ENCODE measurements around the gene PRR23E.

PRR23E gene

GRCh38 chr3:127220497-127220896 is 27.6 kb downstream of the PRR23E start:
- DNase-seq (ENCODE audit: low spot score in 2 of 2) = peak in 1 of 2 donors; percentile 13
- no peaks in the 10 kb centered on the region for H3K36me3 Mint-ChIP-seq
- H3K4me1 Mint-ChIP-seq = peaks cover 7% of the 10 kb centered on the region
- no peak for ATAC-seq
- H3K4me3 Mint-ChIP-seq = no peak overlapping the region
- H3K9me3 Mint-ChIP-seq = peaks cover 9% of the 10 kb centered on the region
- no peak overlapping the region for H3K27ac Mint-ChIP-seq

DNA sequence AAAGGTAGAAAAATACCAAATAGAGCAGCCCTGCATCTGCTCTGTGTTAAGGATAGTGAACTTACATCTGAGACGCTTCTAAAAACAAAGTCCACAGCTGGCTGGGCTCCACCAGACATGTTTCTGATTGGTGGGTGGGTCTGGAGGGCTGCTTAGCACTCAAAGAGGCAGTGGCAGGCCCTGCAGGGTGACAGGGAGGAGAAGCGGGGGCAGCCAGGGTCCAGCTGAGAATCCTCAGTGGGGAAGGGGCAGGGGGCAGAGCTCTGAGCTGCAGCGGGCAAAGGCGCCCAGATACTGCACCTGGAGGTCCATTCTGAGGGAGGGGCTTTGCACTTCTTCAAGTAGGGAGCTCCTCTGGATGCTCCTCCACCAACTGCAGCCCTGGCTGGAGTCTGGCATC is 28.1 kb downstream of the PRR23E start:
- H3K9me3 Mint-ChIP-seq = peaks cover 9% of the 10 kb centered on the region
- no peak overlapping the region for H3K4me3 Mint-ChIP-seq
- H3K36me3 Mint-ChIP-seq = peaks cover 5% of the 10 kb centered on the region
- no peak for ATAC-seq
- no peak for DNase-seq (ENCODE audit: low spot score in 2 of 2)
- H3K4me1 Mint-ChIP-seq = peaks cover 8% of the 10 kb centered on the region
- H3K27ac Mint-ChIP-seq = no peak overlapping the region

DNA sequence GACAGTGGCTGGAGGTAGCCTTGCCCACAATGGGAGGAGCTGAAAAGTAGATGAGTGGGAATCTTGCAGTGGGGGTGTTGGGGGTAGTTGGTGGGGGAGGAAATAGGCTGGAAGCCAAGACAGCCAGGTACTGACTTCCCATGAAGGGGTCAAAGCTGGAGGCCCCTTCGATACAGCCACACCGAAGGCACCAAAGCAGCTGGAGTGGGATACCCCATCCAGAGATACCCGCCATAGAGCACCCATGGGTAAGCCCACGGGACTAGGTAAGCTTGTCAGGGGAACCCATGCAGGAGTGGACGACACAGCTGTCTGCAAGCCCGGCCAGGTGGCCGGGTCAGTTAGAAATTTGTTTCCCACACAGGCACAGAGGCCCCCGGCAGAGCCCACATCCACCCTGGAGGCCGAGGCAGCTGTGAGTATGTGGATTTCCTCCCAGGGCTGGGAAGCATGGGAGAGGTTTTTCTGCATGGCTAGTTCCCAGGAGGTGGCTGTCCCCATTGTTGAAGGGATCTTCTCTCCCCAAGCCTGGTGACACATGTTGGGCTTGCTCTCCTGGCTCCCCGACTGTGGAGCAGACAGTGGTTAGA is 28.6 kb downstream of the PRR23E start:
- no peak overlapping the region for H3K27ac Mint-ChIP-seq
- DNase-seq (ENCODE audit: low spot score in 2 of 2) (peak in 1 of 2 donors; percentile 36), ATAC-seq (no peak)
- no peak overlapping the region for H3K4me3 Mint-ChIP-seq
- H3K9me3 Mint-ChIP-seq = peaks cover 9% of the 10 kb centered on the region
- H3K36me3 Mint-ChIP-seq = peaks cover 8% of the 10 kb centered on the region
- peaks cover 13% of the 10 kb centered on the region for H3K4me1 Mint-ChIP-seq

DNA sequence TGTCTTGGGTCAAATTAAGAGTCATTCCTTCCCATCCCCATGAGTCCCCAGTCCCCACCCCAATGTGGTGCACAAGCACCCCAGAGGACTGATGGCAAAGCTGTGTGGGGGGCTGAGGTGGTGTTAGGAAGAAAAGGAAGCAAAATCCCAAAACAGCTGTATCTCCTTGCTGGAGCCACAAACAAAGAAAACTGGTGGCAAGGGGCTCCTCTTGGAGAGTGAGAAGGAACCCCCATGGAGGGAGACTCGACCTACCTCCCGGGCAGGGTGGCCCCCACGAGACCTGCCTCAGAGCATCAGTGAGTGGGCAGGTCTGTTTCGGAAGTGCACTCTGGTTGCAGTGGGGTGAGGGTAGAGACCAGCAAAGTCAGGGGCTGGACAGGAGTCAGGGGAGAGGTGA is 29.2 kb downstream of the PRR23E start:
- ATAC-seq (no peak), DNase-seq (ENCODE audit: low spot score in 2 of 2) (peak in 1 of 2 donors; percentile 10)
- no peak overlapping the region for H3K4me3 Mint-ChIP-seq
- H3K27ac Mint-ChIP-seq = no peak overlapping the region
- peaks cover 9% of the 10 kb centered on the region for H3K9me3 Mint-ChIP-seq
- H3K4me1 Mint-ChIP-seq = peaks cover 14% of the 10 kb centered on the region
- peaks cover 8% of the 10 kb centered on the region for H3K36me3 Mint-ChIP-seq

- ATAC-seq (no peak), DNase-seq (ENCODE audit: low spot score in 2 of 2) (no peak)
- Mint-ChIP-seq H3K27ac (no peak overlapping the region), H3K36me3 (peaks cover 8% of the 10 kb centered on the region), H3K4me3 (no peak overlapping the region), H3K9me3 (peaks cover 9% of the 10 kb centered on the region), H3K4me1 (peaks cover 14% of the 10 kb centered on the region)
Observed at GRCh38 chr3:127222664-127223063, 29.7 kb downstream of the PRR23E start.

GRCh38 chr3:127224118-127224517 is 31.2 kb downstream of the PRR23E start:
- Mint-ChIP-seq H3K27ac (no peak overlapping the region), H3K4me1 (peaks cover 14% of the 10 kb centered on the region), H3K36me3 (peaks cover 8% of the 10 kb centered on the region), H3K4me3 (no peak overlapping the region), H3K9me3 (peaks cover 9% of the 10 kb centered on the region)
- ATAC-seq (no peak), DNase-seq (ENCODE audit: low spot score in 2 of 2) (peak in 1 of 2 donors; percentile 32)

DNA sequence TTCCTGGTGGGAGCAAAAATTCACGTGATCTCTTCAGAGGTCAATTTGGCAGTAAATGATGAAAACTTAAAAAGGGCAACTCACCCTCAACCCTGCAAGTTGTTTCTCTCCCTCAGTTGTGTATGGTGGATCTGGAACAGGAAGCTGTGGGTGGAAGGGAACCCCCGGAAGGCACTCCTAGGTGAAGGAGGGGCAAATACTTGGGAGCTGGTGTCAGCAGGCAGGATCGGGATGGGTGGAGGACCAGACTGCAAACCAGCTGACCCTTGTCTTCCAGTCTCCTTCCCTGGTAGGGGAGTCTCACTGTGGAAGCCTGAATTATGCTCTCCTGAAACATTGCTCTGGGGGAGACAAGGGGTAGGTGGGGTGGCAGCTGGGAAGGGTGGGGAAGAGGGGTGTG is 33.5 kb downstream of the PRR23E start:
- peak overlapping the region; percentile 25 for H3K4me3 Mint-ChIP-seq
- peaks cover 14% of the 10 kb centered on the region for H3K4me1 Mint-ChIP-seq
- peaks cover 8% of the 10 kb centered on the region for H3K36me3 Mint-ChIP-seq
- H3K9me3 Mint-ChIP-seq = peaks cover 13% of the 10 kb centered on the region
- H3K27ac Mint-ChIP-seq = no peak overlapping the region
- DNase-seq (ENCODE audit: low spot score in 2 of 2) (peak in 1 of 2 donors; percentile 25), ATAC-seq (no peak)

GRCh38 chr3:127226946-127227842 is 34.3 kb downstream of the PRR23E start:
- Mint-ChIP-seq H3K27ac (no peak overlapping the region), H3K4me3 (peak overlapping the region; percentile 25), H3K9me3 (peaks cover 13% of the 10 kb centered on the region), H3K4me1 (peaks cover 14% of the 10 kb centered on the region), H3K36me3 (peaks cover 8% of the 10 kb centered on the region)
- ATAC-seq (peak; percentile 9), DNase-seq (ENCODE audit: low spot score in 2 of 2) (peak in 1 of 2 donors; percentile 40)

DNA sequence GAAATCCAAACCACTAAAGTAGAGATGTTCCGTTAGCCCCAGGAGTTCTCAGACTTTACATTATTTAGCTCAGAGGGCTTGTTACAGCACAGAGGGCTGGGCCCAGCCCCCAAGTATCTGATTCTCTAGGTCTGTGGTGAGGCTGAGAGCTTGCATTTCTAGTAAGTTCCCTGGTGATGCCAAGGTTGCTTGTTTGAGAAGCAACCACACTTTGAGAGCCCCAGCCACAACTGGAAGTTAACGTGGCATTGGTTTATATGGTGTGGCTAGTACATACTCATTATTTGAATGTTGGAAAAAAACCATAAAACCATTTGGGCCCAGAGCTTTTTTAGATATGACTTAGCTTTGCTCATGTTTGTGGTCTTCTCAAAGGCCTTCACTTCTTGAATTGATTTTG is 35.9 kb downstream of the PRR23E start:
- Mint-ChIP-seq H3K4me1 (peaks cover 13% of the 10 kb centered on the region), H3K4me3 (no peak overlapping the region), H3K27ac (no peak overlapping the region), H3K9me3 (peaks cover 13% of the 10 kb centered on the region), H3K36me3 (peaks cover 8% of the 10 kb centered on the region)
- peak in 1 of 2 donors; percentile 46 for DNase-seq (ENCODE audit: low spot score in 2 of 2)
- peak; percentile 80 for ATAC-seq

DNA sequence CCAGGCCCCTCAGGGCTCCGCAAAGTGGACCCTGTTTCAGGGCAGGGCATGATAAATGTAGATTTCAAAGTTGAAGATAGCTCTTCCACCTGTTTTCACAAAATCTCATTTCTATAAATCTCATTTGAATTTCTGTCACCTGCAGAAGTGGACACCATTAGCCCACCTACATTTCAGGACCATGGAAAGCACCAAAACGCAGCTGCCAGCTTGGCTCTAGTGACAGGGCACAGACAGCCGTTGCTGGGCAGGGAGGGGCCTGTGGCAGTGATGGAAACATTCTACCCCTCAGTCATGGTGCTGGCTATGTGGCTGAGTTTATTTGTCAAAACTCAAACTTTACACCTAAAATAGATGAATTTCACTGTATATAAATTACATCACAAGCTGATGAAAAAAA is 40.4 kb downstream of the PRR23E start:
- H3K36me3 Mint-ChIP-seq = no peaks in the 10 kb centered on the region
- peaks cover 4% of the 10 kb centered on the region for H3K9me3 Mint-ChIP-seq
- H3K4me1 Mint-ChIP-seq = no peaks in the 10 kb centered on the region
- DNase-seq (ENCODE audit: low spot score in 2 of 2) = peak in 1 of 2 donors; percentile 37
- no peak overlapping the region for H3K4me3 Mint-ChIP-seq
- no peak for ATAC-seq
- H3K27ac Mint-ChIP-seq = no peak overlapping the region

DNA sequence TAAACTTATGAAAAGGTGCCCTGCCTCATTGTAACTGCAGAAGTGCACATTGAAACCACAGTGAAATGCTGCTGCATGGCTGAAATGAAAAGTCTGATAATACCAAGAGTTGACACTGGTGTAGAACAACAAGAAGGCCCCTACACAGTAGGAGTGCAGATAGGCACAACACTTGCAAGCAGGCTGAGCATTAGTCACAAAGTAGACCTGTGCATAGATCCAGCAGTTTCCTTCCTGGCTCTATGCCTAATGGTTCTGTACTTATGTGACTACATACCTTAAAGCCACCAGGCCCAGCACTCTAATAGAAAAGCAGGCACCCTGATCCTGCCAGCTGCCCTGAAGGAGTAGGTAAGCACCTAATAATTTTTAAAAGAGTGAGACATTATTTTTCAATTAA is 41.8 kb downstream of the PRR23E start:
- no peaks in the 10 kb centered on the region for H3K36me3 Mint-ChIP-seq
- peak in 1 of 2 donors; percentile 35 for DNase-seq (ENCODE audit: low spot score in 2 of 2)
- ATAC-seq = no peak
- no peaks in the 10 kb centered on the region for H3K4me1 Mint-ChIP-seq
- peaks cover 4% of the 10 kb centered on the region for H3K9me3 Mint-ChIP-seq
- no peak overlapping the region for H3K4me3 Mint-ChIP-seq
- H3K27ac Mint-ChIP-seq = no peak overlapping the region

GRCh38 chr3:127235706-127236105 is 42.8 kb downstream of the PRR23E start:
- H3K4me3 Mint-ChIP-seq = no peak overlapping the region
- DNase-seq (ENCODE audit: low spot score in 2 of 2) (no peak), ATAC-seq (no peak)
- peaks cover 4% of the 10 kb centered on the region for H3K9me3 Mint-ChIP-seq
- H3K36me3 Mint-ChIP-seq = no peaks in the 10 kb centered on the region
- no peaks in the 10 kb centered on the region for H3K4me1 Mint-ChIP-seq
- no peak overlapping the region for H3K27ac Mint-ChIP-seq

GRCh38 chr3:127237835-127238234 is 44.9 kb downstream of the PRR23E start:
- Mint-ChIP-seq H3K4me3 (no peak overlapping the region), H3K9me3 (peaks cover 4% of the 10 kb centered on the region), H3K36me3 (no peaks in the 10 kb centered on the region), H3K27ac (no peak overlapping the region), H3K4me1 (no peaks in the 10 kb centered on the region)
- DNase-seq (ENCODE audit: low spot score in 2 of 2) (no peak), ATAC-seq (no peak)

DNA sequence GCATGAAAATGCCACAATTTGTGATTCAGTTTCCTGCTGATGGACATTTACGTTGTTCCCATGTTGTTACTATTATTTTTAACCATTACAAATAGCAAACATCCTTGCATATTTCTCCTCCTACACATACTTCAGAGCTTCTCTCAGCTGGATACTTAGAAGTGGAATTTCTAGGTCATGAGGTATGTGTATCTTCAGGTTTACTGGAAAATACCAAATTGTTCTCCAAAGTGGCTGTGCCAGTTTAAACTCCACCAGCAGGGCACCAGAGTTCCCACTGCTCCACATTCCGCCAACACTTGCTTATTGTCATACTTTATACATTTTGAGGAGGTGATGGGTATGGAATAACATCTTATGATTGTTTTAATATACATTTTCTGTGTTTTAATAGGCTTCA is 45.7 kb downstream of the PRR23E start:
- DNase-seq (ENCODE audit: low spot score in 2 of 2) = no peak

GRCh38 chr3:127247292-127247691 is 54.4 kb downstream of the PRR23E start:
- DNase-seq (ENCODE audit: low spot score in 2 of 2) (no peak), ATAC-seq (no peak)
- H3K36me3 Mint-ChIP-seq = no peaks in the 10 kb centered on the region
- no peak overlapping the region for H3K27ac Mint-ChIP-seq
- no peaks in the 10 kb centered on the region for H3K4me1 Mint-ChIP-seq
- peaks cover 25% of the 10 kb centered on the region for H3K9me3 Mint-ChIP-seq
- H3K4me3 Mint-ChIP-seq = no peak overlapping the region

More for the DNA sequence above, 45.7 kb downstream of the PRR23E start:
- H3K27ac Mint-ChIP-seq = no peak overlapping the region
- no peak for ATAC-seq
- H3K9me3 Mint-ChIP-seq = peaks cover 4% of the 10 kb centered on the region
- no peaks in the 10 kb centered on the region for H3K36me3 Mint-ChIP-seq
- H3K4me3 Mint-ChIP-seq = no peak overlapping the region
- H3K4me1 Mint-ChIP-seq = no peaks in the 10 kb centered on the region

Measured in stimulated activated effector memory CD8-positive, alpha-beta T cell treated with anti-CD3 and anti-CD28 coated beads, Interleukin-12 subunit alpha, Interleukin-12 subunit beta, amount 100 ng/mL, for 72 hours (primary cell).